H9 (cell line): ENCODE measurements around the gene DAP3. TPM values are rescaled to one million over a fixed set of nuclear protein-coding genes. Genes with fewer than 3 reads are reported as not detected.

Source experiments
- DNase-seq: peaks from one replicate; pipeline ENCODE4 v3.0.0-alpha.2; 2017
- H2AFZ ChIP-seq: one replicate; pipeline ENCODE4 v1.6.1; 2013; ENCODE audit warnings: mild to moderate bottlenecking, low read length, control low read depth, moderate library complexity
- H2AK5ac ChIP-seq: 2 replicates; pipeline ENCODE4 v1.6.1; 2013; ENCODE audit warnings: low read length, control low read depth, mixed read lengths; ENCODE audit not compliant: insufficient read length
- H2BK120ac ChIP-seq: one replicate; pipeline ENCODE4 v1.6.1; 2013; ENCODE audit warnings: low read depth, mild to moderate bottlenecking, low read length, control low read depth, inconsistent platforms; ENCODE audit not compliant: poor library complexity, severe bottlenecking
- H2BK12ac ChIP-seq: 2 replicates; pipeline ENCODE4 v1.6.1; 2013; ENCODE audit warnings: low read length, control low read depth, mixed read lengths, low read depth; ENCODE audit not compliant: insufficient read length
- H2BK15ac ChIP-seq: 2 replicates; pipeline ENCODE4 v1.6.1; 2013; ENCODE audit warnings: low read depth, low read length, control low read depth
- H2BK20ac ChIP-seq: one replicate; pipeline ENCODE4 v1.6.1; 2013; ENCODE audit warnings: low read depth, mild to moderate bottlenecking, low read length, control low read depth, inconsistent platforms; ENCODE audit not compliant: poor library complexity, severe bottlenecking
- H2BK5ac ChIP-seq: 2 replicates; pipeline ENCODE4 v1.6.1; 2013; ENCODE audit warnings: low read length, control low read depth, mixed read lengths; ENCODE audit not compliant: insufficient read length
- H3K14ac ChIP-seq: 2 replicates; pipeline ENCODE4 v1.6.1; 2013; ENCODE audit warnings: low read length, control low read depth; ENCODE audit not compliant: insufficient read depth
- H3K18ac ChIP-seq: 2 replicates; pipeline ENCODE4 v1.6.1; 2013; ENCODE audit warnings: low read depth, mild to moderate bottlenecking, mixed read lengths, low read length, control low read depth; ENCODE audit not compliant: insufficient read length
- H3K23ac ChIP-seq: 2 replicates; pipeline ENCODE4 v1.6.1; 2013; ENCODE audit warnings: low read length, control low read depth, mixed read lengths, low read depth; ENCODE audit not compliant: insufficient read length
- H3K23me2 ChIP-seq: 2 replicates; pipeline ENCODE4 v1.6.1; 2013; ENCODE audit warnings: low read depth, mild to moderate bottlenecking, mixed read lengths, low read length, control low read depth; ENCODE audit not compliant: insufficient read length, poor library complexity, severe bottlenecking
- H3K27ac ChIP-seq: 2 replicates; pipeline ENCODE4 v1.5.1; 2013; ENCODE audit warnings: low read length, control low read depth, mixed read lengths, low read depth; ENCODE audit not compliant: insufficient read length
- H3K27me3 ChIP-seq: 2 replicates; pipeline ENCODE4 v1.6.1; 2013; ENCODE audit warnings: low read length, control low read depth, inconsistent platforms; ENCODE audit not compliant: insufficient read depth
- H3K4ac ChIP-seq: 2 replicates; pipeline ENCODE4 v1.6.1; 2013; ENCODE audit warnings: low read depth, mild to moderate bottlenecking, control low read depth, inconsistent platforms, low read length, moderate library complexity
- H3K4me1 ChIP-seq: 2 replicates; pipeline ENCODE4 v1.6.1; 2013; ENCODE audit warnings: low read length, control low read depth, inconsistent platforms; ENCODE audit not compliant: insufficient read depth
- H3K4me2 ChIP-seq: 2 replicates; pipeline ENCODE4 v1.6.1; 2013; ENCODE audit warnings: low read length, control low read depth, mixed read lengths; ENCODE audit not compliant: insufficient read length, insufficient read depth
- H3K56ac ChIP-seq: 2 replicates; pipeline ENCODE4 v1.6.1; 2013; ENCODE audit warnings: low read depth, mild to moderate bottlenecking, mixed read lengths, low read length, control low read depth; ENCODE audit not compliant: insufficient read length
- H3K79me1 ChIP-seq: 2 replicates; pipeline ENCODE4 v1.6.1; 2013; ENCODE audit warnings: low read depth, mild to moderate bottlenecking, moderate library complexity, low read length, control low read depth, inconsistent platforms; ENCODE audit not compliant: insufficient read depth, poor library complexity, severe bottlenecking
- H3K79me2 ChIP-seq: 2 replicates; pipeline ENCODE4 v1.6.1; 2013; ENCODE audit warnings: low read length, control low read depth, inconsistent platforms; ENCODE audit not compliant: insufficient read depth
- H3K9ac ChIP-seq: 2 replicates; pipeline ENCODE4 v1.6.1; 2013; ENCODE audit warnings: low read length, control low read depth, mixed read lengths; ENCODE audit not compliant: insufficient read length; ENCODE audit errors: extremely low read depth
- H3K9me3 ChIP-seq: one replicate; pipeline ENCODE4 v1.6.1; 2013; ENCODE audit warnings: low read depth, low read length, inconsistent platforms; ENCODE audit not compliant: control insufficient read depth
- H3T11ph ChIP-seq: one replicate; pipeline ENCODE4 v1.6.1; 2013; ENCODE audit warnings: mild to moderate bottlenecking, low read length, control low read depth, inconsistent platforms
- H4K20me1 ChIP-seq: one replicate; pipeline ENCODE4 v1.6.1; 2013; ENCODE audit not compliant: control insufficient read depth, insufficient read length, insufficient read depth
- H4K5ac ChIP-seq: 2 replicates; pipeline ENCODE4 v1.6.1; 2013; ENCODE audit warnings: low read depth, mild to moderate bottlenecking, mixed read lengths, low read length, control low read depth; ENCODE audit not compliant: insufficient read length
- H4K8ac ChIP-seq: replicated peaks from 2 replicates; pipeline ENCODE4 v1.6.1; 2013; ENCODE audit warnings: low read length, control low read depth, mixed read lengths, low read depth; ENCODE audit not compliant: insufficient read length
- H4K91ac ChIP-seq: 2 replicates; pipeline ENCODE4 v1.6.1; 2013; ENCODE audit warnings: low read depth, mild to moderate bottlenecking, moderate library complexity, mixed read lengths, low read length, control low read depth; ENCODE audit not compliant: insufficient read length
- H3K27ac Mint-ChIP-seq, 3 experiments: 2 replicates in 2 of 3; 3 replicates in 1 of 3; pipeline ENCODE4 v1.8.0; 2020 to 2021; ENCODE audit warnings: mixed read lengths in 3 of 3, mild to moderate bottlenecking in 1 of 3, moderate library complexity in 1 of 3
- H3K27me3 Mint-ChIP-seq: 2 replicates; pipeline ENCODE4 v1.8.0; 2021; ENCODE audit warnings: low read depth, mild to moderate bottlenecking, moderate library complexity, mixed read lengths
- H3K36me3 Mint-ChIP-seq, 3 experiments: 2 replicates in 2 of 3; 3 replicates in 1 of 3; pipeline ENCODE4 v1.8.0; 2020 to 2021; ENCODE audit warnings: low read depth in 3 of 3, mixed read lengths in 3 of 3; ENCODE audit not compliant: insufficient read depth in 1 of 3
- H3K4me1 Mint-ChIP-seq, 2 experiments: 2 replicates each; pipeline ENCODE4 v1.8.0; 2020; ENCODE audit warnings: mixed read lengths in 2 of 2
- H3K4me3 Mint-ChIP-seq, 2 experiments: 2 replicates in 1 of 2; 3 replicates in 1 of 2; pipeline ENCODE4 v1.8.0; 2020 to 2021; ENCODE audit warnings: mild to moderate bottlenecking in 2 of 2, mixed read lengths in 2 of 2, moderate library complexity in 1 of 2
- H3K9me3 Mint-ChIP-seq, 2 experiments: 2 replicates in 1 of 2; 3 replicates in 1 of 2; pipeline ENCODE4 v1.8.0; 2020; ENCODE audit warnings: mild to moderate bottlenecking in 2 of 2, mixed read lengths in 2 of 2, moderate library complexity in 1 of 2
- WGBS: extraction: QIAGEN DNeasy Blood & Tissue Kit; methylation state at CpG from one replicate; pipeline ENCODE4 v1.1.7; 2013; ENCODE audit warnings: missing lambda C conversion rate, low lambda C conversion rate, mixed read lengths; ENCODE audit not compliant: insufficient read length; ENCODE audit errors: extremely low coverage; 5-methylcytosine and 5-hydroxymethylcytosine counted together
- total RNA-seq: library from RNA; stranded (reverse); gene quantifications from 2 replicates; pipeline ENCODE4 v1.2.1, GENCODE V29; 2021
- TF ChIP-seq, protein P1 (sequence below): fragments of 200-600 bp; sonication (generic); conservative IDR thresholded peaks from 3 replicates; pipeline ENCODE4 v1.8.0; 2021; ENCODE audit warnings: antibody characterized with exemption, mild to moderate bottlenecking

Gene DAP3
- total RNA-seq, 1 experiment from 2014 or later = 114 TPM

DNA sequence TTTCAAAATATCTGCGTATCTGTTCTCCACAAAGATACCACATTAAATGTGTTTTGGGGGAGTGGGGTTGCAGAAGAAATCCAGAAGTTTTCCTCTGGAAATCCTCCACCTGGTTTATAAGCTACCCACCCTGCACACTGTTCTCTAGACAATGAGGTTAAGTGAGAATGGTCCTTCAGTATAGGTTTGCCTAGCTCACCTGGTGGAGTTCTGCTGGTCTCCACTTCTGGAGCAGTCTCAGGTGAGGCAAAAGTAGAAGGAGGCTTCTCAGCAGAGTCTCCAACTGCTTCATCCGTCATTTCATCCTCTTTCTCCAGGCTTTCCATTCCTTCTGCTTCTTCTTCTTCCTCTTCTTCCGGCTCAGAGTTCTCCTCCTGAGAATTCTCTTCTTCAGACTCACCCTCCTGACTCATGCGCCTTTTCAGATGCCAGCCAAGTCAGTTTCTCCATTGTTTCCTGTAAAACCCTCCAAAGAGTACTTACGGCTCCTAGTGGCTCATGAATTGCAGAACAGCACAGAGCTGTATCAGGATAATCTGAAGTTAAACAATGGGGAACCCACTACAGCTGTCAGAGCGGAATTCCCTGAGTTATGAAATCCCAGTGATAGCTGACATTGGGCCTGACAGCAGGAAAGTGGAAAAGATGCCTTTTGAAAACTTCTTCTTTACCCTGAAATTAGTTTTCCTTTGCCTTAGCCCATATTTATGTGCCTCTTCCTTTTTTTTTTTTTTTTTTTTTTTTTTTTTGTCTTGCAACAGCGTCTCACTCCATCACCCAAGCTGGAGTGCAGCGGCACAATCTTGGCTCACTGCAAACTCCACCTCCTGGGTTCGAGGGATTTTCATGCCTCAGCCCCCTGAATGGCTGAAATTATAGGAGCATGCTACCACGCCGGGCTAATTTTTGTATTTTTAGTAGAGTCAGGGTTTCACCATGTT lies 40.4 kb upstream of the DAP3 start:
- Histone ChIP-seq H3K9me3 (peaks cover 10% of the 10 kb centered on the region), H3K79me2 (no peaks in the 10 kb centered on the region), H3K23ac (no peak overlapping the region), H2BK20ac (no peak overlapping the region), H4K20me1 (no peaks in the 10 kb centered on the region), H3K56ac (no peak overlapping the region), H2BK15ac (no peak overlapping the region), H3K79me1 (no peaks in the 10 kb centered on the region), H3K9ac (no peak overlapping the region), H3T11ph (no peak overlapping the region), H4K91ac (no peak overlapping the region), H3K4me2 (no peak overlapping the region), H3K27ac (peak overlapping the region; percentile 38), H3K23me2 (no peaks in the 10 kb centered on the region), H2BK120ac (no peak overlapping the region), H3K14ac (no peak overlapping the region), H3K27me3 (no peaks in the 10 kb centered on the region), H2AFZ (no peak overlapping the region), H4K8ac (no peak overlapping the region), H2BK5ac (no peak overlapping the region), H3K4ac (no peak overlapping the region), H3K18ac (no peak overlapping the region), H2BK12ac (no peak overlapping the region), H3K4me1 (no peaks in the 10 kb centered on the region), H2AK5ac (no peak overlapping the region), H4K5ac (no peak overlapping the region)
- peak; percentile 40 for DNase-seq
- H3K27me3 Mint-ChIP-seq = no peaks in the 10 kb centered on the region; the same call in 1 of the 2 replicates
- TF ChIP-seq, protein P1, sequence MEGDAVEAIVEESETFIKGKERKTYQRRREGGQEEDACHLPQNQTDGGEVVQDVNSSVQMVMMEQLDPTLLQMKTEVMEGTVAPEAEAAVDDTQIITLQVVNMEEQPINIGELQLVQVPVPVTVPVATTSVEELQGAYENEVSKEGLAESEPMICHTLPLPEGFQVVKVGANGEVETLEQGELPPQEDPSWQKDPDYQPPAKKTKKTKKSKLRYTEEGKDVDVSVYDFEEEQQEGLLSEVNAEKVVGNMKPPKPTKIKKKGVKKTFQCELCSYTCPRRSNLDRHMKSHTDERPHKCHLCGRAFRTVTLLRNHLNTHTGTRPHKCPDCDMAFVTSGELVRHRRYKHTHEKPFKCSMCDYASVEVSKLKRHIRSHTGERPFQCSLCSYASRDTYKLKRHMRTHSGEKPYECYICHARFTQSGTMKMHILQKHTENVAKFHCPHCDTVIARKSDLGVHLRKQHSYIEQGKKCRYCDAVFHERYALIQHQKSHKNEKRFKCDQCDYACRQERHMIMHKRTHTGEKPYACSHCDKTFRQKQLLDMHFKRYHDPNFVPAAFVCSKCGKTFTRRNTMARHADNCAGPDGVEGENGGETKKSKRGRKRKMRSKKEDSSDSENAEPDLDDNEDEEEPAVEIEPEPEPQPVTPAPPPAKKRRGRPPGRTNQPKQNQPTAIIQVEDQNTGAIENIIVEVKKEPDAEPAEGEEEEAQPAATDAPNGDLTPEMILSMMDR = peak; percentile 61
- peaks cover 0 to 11% (median 2%) of the 10 kb centered on the region in 3 experiments; a peak in 6 of 7 replicates for H3K36me3 Mint-ChIP-seq
- H3K4me3 Mint-ChIP-seq = peak overlapping the region in 1 of 2 experiments; percentile 34; a peak in 2 of 5 replicates
- WGBS = no CpG with 5 or more reads among the region's 11 CpGs
- H3K9me3 Mint-ChIP-seq = peaks cover 6 to 16% of the 10 kb centered on the region in 2 experiments
- H3K4me1 Mint-ChIP-seq = peaks cover 8 to 13% of the 10 kb centered on the region in 2 experiments
- H3K27ac Mint-ChIP-seq = peak overlapping the region in 1 of 3 experiments; percentile 62; a peak in 3 of 7 replicates
